Fibroblast of upper back skin (primary cell): Measurements from ENCODE around the gene SCARB1.
A peak's percentile ranks its signal among the peaks of the same experiment; 100 is the strongest.

ENCODE experiments used
- DNase-seq: peaks from one replicate; pipeline ENCODE4 v3.0.0-alpha.2; 2013

Gene SCARB1

DNA sequence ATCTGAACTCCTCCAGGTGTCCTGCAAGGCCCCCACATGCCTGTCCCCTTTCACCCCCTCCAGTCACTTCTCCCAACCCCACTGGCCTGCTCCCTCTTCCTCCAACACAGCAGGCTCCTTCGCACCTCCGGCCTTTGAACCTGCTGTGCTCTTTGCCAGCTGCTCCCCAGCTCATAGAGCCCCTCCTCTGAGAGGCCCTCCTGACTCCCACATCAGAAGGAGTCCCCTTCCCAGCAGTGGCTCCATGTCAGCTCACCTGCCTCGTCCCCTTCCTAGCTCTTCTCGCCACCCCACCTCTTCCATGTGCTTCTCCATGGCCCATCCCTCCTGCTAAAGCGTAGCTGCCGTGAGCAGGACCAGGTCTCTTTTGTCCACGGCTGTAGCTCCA, 22.1 kb downstream of the SCARB1 start:
- DNase-seq, result no peak

DNA sequence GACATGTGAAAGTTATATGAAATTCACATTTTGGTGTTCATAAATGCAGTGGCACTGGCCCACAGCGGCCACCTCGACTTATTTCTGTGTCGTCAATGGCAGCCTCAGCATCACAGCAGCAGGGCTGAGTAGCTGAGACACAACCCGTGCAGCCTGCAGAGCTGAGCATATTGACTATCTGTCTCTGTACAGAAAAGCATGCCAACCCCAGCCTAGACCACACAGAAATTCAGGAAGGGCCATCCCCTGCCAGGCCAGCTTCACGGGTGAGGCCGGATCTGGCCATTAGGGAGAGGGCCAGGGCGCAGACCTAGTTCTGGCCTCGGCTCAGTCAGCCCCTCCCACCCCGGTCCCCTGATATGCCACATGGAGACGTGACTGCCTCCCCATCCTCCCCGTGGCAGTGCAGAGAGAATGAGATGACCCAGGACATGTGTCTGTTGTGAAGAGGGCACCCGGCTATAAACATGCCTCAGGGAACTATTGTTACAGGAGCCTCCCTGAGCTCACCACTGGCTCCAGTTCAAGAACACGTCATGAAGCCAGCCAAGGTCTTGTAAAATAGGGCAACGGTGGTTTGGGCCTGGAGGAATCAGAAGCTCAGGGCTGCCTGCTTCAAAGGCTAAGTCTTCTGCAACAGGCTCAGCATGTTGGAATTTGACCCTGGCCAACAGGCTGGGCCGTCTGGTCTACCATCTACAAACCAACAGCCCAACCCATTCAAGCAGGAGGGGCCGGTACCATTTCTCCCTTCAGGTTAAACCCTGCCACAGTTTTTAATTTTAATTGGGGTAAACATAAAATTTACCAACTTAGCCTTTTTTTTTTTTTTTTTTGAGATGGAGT, 25.5 kb downstream of the SCARB1 start:
- DNase-seq, result peak; percentile 96

GRCh38 chr12:124837249-124837897, 26.3 kb downstream of the SCARB1 start:
- DNase-seq, result no peak

GRCh38 chr12:124836759-124837158, 26.9 kb downstream of the SCARB1 start:
- no peak for DNase-seq

DNA sequence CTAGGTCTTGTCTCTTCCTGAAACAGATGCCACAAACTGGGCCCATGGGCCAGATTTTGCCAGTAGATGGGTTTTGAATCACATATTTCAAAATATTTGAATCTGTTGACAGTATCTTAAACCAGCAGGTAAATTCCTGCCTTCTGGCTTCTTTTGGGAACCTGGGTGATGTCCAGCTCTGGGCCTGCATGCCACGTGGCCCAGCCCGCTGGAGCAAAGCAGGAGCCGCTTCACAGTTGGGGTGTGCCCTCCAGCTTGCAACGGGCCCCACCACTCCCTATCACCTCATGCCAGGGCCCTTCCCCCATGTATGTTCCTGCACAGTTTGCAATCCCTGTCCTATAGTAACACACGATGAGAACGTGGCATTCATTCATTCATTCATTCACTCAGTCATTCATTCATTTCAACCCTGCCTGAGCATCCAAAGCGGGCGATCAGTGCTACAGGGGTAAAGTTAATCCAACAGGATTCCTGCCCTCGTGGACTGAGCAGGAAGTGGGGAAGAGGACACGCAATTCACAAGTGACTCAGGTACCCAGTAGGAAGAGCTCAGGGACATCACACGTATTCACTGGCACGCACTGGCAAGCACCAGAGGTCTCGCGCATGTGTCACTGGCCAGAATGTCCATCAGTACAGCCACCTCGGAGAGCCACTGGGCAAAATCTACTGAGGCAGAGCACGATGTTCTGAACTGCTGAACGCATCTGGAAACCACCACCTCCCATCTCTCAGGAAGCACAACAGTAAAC, 27.8 kb downstream of the SCARB1 start:
- no peak for DNase-seq

DNA sequence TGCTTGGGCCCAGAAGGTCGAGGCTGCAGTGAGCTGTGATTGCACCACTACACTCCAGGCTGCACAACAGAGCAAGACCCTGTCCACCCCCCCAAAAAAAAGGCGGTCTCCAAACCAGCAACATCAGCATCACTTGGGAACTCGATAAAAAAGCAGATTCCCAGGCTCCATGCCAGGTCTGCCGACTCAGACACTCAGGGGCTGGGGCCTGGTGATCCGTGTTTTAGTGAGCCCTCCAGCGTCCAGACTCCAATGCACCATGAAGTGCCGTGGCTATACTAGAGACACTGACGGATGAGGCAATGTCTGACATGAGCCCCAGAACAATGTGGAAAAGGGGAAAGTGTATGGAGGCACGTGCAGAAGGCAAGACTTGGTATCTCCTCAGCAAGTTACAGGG, 28.8 kb downstream of the SCARB1 start:
- no peak for DNase-seq

DNA sequence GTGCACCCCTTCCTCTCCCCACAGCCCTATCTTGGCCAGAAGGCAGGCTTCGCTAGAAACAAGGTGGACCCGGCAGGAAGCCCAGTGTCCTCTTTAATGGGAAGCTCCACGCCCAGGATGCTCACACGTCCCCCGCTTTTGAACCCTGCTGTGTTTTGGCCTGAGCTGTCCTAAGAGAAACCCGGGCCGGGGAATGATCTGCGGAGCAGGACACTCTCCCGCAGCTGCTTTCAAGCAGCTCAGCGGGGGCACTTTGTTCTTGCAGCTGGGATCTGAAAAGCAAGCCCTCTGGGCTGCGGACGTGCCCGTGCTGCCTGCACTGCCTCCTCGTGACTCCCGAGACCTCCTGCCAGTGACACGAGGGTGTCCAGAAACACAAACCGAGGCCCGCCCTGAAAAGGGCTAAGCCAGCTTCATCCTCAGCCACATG, 30.0 kb downstream of the SCARB1 start:
- no peak for DNase-seq

DNA sequence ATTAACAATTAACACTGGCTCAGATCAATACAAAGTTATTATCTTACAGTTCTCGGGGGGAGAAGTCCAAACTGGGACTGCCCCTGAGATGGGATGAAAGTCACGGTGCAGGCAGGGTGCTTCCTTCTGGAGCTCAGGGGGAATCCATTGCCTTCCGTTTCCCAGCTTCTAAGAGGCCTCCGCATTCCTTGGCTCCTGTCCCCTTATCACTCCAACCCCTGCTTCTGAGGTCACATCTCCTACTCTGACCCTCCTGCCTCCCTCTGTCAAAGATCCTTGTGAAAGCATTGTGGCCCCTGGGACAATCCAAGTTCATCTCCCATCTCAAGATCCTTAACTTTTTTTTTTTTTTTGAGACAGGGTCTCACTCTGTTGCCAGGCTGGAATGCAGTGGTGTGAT, 30.8 kb downstream of the SCARB1 start:
- DNase-seq, result no peak

DNA sequence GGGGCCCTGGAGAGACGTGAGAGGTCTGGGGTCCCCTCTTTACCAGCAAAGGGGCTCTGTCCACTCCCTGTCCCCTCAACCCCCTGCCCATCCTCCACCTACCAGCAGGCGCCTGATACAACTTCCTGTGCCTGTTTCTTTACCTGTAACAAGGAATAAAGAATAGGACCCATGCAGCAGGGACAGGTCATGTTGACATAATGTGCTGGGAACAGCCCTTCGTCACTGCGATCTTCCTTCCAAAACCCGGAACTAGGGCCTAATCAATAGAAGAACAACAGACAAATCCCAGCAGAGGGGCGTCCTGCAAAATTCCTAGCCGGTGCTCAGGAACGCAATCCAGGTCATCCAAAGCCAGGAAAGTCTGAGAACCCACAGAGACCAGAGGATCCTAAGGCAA, 32.1 kb downstream of the SCARB1 start:
- DNase-seq, result no peak

DNA sequence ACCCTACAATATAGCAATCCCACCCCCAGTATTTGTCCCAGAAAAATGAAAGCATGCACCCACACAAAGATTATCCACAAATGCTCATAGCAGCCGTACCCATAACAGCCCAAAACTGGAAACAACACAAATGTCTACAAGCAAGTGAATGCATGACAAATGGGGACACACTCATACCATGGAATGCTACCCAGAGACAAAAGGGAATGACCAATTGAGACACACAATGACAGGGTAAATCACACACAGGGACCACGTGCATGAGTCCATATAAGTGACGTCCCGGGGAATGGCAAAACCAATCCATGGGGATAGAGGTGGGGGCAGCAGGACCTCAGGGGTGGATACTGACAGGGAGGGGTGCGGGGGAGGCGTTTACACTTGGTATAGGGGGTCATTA, 33.4 kb downstream of the SCARB1 start:
- DNase-seq, result no peak

DNA sequence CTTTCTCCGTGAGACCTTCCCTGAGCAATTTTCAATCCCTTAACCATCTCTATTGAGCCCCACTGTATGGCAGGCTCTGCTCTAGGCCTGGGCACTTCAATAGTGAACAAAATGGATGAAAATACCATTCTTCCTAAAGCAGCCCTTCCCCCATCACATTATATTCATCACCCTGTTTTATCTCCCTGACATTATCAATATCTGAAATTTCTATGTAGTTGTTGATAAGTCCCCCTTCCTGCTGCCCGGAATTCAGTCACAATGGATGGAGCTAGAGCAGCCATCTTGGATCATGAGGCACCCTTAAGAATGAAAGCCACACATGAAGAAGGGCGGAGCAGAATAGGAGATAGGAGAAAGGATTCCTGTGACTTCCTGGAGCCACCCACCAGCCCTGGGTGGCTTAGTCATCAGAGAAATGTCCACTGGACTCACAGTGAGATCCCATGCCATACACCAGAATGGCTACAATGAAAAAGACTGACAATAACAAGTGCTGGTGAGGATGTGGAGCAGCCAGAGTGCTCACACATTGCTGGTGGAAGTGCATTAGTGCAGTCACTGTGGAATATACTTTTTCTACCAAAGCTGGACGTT, 33.9 kb downstream of the SCARB1 start:
- DNase-seq, result no peak

DNA sequence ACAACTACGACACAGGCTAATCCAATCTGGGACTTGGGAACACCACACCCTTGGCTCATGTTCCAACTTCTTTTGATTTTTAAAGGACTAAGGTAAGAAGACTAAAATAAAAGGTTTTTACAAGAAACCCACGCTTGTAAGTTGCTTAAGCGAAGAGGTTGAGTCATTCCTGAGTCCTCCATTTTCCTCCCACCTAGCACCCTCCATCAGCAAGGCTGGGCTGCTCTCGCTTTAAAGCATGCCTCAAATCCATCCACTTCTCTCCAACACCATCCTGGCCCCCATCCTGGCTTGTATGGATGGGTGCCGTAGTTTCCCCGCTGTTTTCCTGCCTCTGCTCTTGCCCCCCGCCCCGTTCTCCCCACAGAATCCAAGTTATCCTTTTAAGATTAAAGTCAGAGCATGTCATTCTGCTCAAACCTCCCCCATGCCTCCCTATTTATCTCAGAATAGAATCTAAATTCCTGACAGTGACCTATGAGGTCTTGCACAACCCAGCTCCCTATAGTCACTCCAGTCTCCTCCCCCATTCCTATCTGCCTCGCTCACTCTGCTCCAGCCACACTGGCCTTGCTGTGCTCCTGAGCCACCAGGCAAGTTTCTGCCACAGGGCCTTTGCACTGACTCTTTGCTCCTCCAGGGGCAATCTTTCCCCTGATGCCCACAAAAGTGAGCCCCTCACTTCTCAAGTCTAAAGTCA, 34.5 kb downstream of the SCARB1 start:
- peak; percentile 95 for DNase-seq

DNA sequence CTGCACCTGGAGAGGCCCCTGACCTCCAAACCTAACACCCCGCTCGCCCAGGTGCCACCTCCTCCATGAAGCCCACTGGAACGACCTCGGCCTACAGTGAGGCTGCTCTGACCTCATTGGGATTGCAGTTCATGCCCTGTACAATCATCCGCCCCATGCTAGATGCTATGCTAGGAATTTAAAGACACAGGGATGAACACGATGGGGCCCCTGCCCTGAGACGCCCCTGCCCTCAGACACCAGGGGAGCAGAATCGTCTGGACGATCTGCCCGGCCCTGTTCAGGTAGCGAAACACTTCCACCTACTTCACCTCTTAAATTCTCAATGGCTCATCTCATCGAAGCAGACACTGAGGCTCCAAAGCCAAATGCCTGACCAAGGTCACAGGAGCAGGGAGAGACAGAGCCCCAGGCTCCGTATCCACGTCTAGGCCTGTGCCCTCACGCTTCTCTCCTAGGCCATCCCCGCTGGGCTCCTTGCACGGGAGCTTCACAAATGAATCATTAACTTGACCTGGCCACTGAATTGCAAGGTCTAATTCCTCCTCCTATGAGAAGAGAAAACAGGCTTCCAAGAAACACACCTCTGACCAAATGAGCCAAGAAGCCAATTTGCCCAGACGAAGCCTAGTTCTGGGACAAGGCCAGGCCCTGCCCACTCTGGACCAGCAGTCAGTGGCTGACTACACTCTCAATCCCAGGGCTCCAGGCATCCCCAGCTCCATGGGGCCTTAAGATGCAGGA, 35.2 kb downstream of the SCARB1 start:
- DNase-seq, result peak; percentile 77

DNA sequence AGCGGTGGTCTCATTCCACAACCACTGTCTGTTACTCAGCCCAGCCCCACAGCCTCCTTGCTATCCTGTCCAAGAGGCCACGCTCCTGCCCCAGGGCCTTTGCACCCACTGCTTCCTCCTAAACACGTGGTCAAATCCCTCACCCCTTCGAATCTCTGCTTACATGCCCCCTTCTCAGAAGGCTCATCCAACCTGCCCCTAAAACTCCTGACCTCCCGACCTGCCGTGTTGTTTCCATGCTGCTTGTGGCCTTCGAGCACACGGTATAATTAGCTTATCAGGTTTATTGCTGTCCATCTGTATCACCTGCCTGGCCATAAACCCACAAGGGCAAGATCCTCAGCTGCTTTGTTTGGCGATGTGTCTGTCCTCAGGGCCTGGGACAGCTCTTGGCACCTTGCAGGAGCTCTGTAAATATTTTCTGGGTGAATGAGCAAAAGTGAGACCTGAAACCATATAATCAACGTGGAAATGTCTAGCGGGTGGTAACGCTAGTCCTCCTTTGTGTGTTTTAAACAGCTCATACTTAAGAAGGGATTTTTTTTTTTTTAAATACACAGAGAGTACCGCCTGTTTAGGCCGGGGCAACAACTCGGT, 36.0 kb downstream of the SCARB1 start:
- no peak for DNase-seq

- peak; percentile 14 for DNase-seq
Measured at GRCh38 chr12:124824195-124824594, 39.5 kb downstream of the SCARB1 start.

DNA sequence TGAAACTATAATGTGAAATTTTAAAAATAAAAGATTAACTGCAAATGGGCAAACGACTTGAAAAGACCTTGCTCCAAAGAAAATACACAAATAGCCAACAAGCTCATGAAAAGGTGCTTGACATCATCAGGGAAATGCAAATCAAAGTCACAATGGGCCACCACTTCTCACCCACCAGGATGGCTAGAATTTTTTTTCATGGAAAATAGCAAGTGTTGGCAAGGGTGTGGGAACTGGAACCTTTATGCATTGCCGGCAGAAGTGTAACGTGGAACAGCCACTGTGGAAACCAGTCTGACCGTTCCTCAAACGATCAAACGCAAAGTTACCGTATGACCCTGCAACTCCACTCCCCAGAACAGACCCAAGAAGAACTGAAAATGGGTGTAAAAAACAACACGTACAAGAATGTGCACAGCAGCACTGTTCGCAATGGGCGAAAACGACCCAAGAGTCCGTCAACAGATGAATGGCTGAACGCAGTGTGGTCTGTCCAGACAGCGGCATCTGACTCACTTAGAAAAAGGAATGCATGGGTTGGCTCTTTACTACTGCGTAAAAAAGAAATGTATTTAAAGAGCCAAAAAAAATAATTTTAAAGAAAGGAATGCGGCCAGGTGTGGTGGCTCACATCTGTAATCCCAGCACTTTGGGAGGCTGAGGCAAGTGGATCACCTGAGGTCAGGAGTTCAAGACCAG, 40.2 kb downstream of the SCARB1 start:
- peak; percentile 16 for DNase-seq

DNA sequence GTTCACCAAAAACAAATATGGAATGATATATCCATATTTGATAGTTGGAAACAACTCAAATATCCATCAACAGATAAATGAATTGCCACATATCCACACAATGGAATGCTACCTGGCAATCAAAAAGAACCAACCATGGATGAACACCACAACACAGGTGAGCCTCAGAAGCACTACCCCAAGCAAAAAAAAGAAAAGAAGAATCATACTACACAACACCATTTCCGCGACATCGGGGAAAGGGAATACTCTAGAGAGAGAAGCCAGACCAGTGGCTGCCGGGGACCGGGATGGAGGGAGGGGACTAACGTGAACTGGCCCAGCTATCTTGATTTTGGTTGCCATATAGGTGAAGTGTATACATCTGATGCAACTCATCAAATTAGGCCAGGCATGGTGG, 41.4 kb downstream of the SCARB1 start:
- DNase-seq, result no peak

- DNase-seq, result no peak
Measured at GRCh38 chr12:124821252-124822200, 42.1 kb downstream of the SCARB1 start.

DNA sequence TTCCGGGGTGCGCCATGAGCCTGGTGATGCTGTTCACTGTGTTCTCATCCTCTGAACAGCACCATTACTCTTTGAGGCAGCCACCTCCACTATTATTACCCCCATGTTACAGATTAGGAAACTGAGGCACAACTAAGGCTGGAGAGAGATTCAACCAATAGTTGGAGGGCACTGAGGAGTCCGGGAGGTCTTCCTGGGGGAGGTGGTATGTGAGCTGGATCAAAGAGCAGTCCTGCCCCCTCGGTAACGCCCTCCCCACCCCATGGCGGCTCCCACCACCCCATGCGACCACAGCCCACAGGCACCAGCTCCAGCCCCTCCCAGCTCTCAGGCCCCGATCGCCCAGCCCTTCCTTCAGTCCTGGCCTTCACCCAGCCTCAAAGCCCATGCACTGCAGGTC, 43.5 kb downstream of the SCARB1 start:
- no peak for DNase-seq

- no peak for DNase-seq
Measured at GRCh38 chr12:124819525-124819924, 44.1 kb downstream of the SCARB1 start.
